GM23338 (cell line): ENCODE data around the gene SMTNL1. TPM values are rescaled to one million over a fixed set of nuclear protein-coding genes. Genes with fewer than 3 reads are reported as not detected.

Experiments
- ATAC-seq: fragments of 200-7000 bp; cut with Tn5 transposase; 3 replicates; pipeline ENCODE4 v1.9.1; 2020
- DNase-seq: peaks from one replicate; pipeline ENCODE4 v3.0.0-alpha.2; 2015; ENCODE audit warnings: low spot score
- H2AFZ ChIP-seq: fragments of 200-600 bp; sonication (generic); 2 replicates; pipeline ENCODE4 v1.8.0; 2016; ENCODE audit warnings: antibody characterized with exemption, mild to moderate bottlenecking, moderate library complexity
- H3F3A ChIP-seq: fragments of 200-600 bp; sonication (generic); replicated peaks from 2 replicates; pipeline ENCODE4 v1.8.0; 2017; ENCODE audit warnings: antibody characterized with exemption, mixed run types, low read depth
- H3K27ac ChIP-seq: fragments of 200-600 bp; sonication (generic); 2 replicates; pipeline ENCODE4 v1.6.1; 2016; ENCODE audit warnings: low read depth
- H3K27me3 ChIP-seq: fragments of 200-600 bp; sonication (generic); 2 replicates; pipeline ENCODE4 v1.8.0; 2016; ENCODE audit warnings: mild to moderate bottlenecking, mixed run types, moderate library complexity; ENCODE audit not compliant: insufficient read depth
- H3K36me3 ChIP-seq: fragments of 200-600 bp; sonication (generic); 2 replicates; pipeline ENCODE4 v1.8.0; 2016; ENCODE audit warnings: mild to moderate bottlenecking; ENCODE audit not compliant: insufficient read depth
- H3K4me1 ChIP-seq: fragments of 200-600 bp; sonication (generic); 2 replicates; pipeline ENCODE4 v1.8.0; 2016; ENCODE audit warnings: mild to moderate bottlenecking, moderate library complexity; ENCODE audit not compliant: insufficient read depth
- H3K4me2 ChIP-seq: fragments of 200-600 bp; sonication (generic); 2 replicates; pipeline ENCODE4 v1.7.1; 2017; ENCODE audit warnings: mixed run types
- H3K4me3 ChIP-seq: fragments of 200-600 bp; sonication (generic); 2 replicates; pipeline ENCODE4 v1.6.1; 2016; ENCODE audit warnings: mixed run types
- H3K79me2 ChIP-seq: fragments of 200-600 bp; sonication (generic); replicated peaks from 2 replicates; pipeline ENCODE4 v1.8.0; 2017; ENCODE audit warnings: mild to moderate bottlenecking; ENCODE audit not compliant: insufficient read depth
- H3K9me2 ChIP-seq: fragments of 200-600 bp; sonication (generic); 2 replicates; pipeline ENCODE4 v1.8.0; 2017; ENCODE audit not compliant: insufficient read depth
- H4K20me1 ChIP-seq: fragments of 200-600 bp; sonication (generic); replicated peaks from 2 replicates; pipeline ENCODE4 v1.8.0; 2017; ENCODE audit warnings: mild to moderate bottlenecking; ENCODE audit not compliant: insufficient read depth
- H3K27ac Mint-ChIP-seq: 2 replicates; pipeline ENCODE4 v1.8.0; 2020; ENCODE audit warnings: inconsistent platforms, mild to moderate bottlenecking, moderate library complexity, mixed read lengths
- H3K27me3 Mint-ChIP-seq: 3 replicates; pipeline ENCODE4 v1.8.0; 2022; ENCODE audit warnings: low read depth, mild to moderate bottlenecking, moderate library complexity, mixed read lengths, inconsistent platforms; ENCODE audit not compliant: insufficient read depth, poor library complexity
- H3K36me3 Mint-ChIP-seq: 3 replicates; pipeline ENCODE4 v1.8.0; 2021; ENCODE audit warnings: low read depth, mild to moderate bottlenecking, inconsistent platforms, moderate library complexity, mixed read lengths
- H3K4me1 Mint-ChIP-seq: 3 replicates; pipeline ENCODE4 v1.8.0; 2020; ENCODE audit warnings: mild to moderate bottlenecking, inconsistent platforms, mixed read lengths
- H3K4me3 Mint-ChIP-seq: 3 replicates; pipeline ENCODE4 v1.8.0; 2021; ENCODE audit warnings: moderate library complexity, mild to moderate bottlenecking, inconsistent platforms, mixed read lengths
- H3K9me3 Mint-ChIP-seq: 3 replicates; pipeline ENCODE4 v1.8.0; 2020; ENCODE audit warnings: moderate library complexity, mild to moderate bottlenecking, inconsistent platforms, mixed read lengths
- CTCF ChIP-seq, 2 experiments: fragments of 200-600 bp in 1 of 2; sonication (generic) in 1 of 2; conservative IDR thresholded peaks; 2 replicates each; pipeline versions ENCODE4 v1.5.1 to v1.6.1; 2016 to 2017; ENCODE audit warnings: antibody characterized with exemption in 2 of 2, low read depth in 2 of 2, mild to moderate bottlenecking in 2 of 2, moderate library complexity in 1 of 2
- EZH2phosphoT487 ChIP-seq: fragments of 200-600 bp; sonication (generic); IDR thresholded peaks from one replicate; pipeline ENCODE4 v1.8.1; 2018; ENCODE audit warnings: antibody characterized with exemption; ENCODE audit not compliant: unreplicated experiment
- POLR2AphosphoS5 ChIP-seq: IDR thresholded peaks from 2 replicates; pipeline ENCODE4 v1.6.1; 2016; ENCODE audit warnings: antibody characterized with exemption, low read depth
- REST ChIP-seq: IDR thresholded peaks from one replicate; pipeline ENCODE4 v1.6.1; 2018; ENCODE audit warnings: antibody characterized with exemption; ENCODE audit not compliant: unreplicated experiment
- STAT1 ChIP-seq: IDR thresholded peaks from one replicate; pipeline ENCODE4 v1.6.1; 2016; ENCODE audit warnings: antibody characterized with exemption; ENCODE audit not compliant: unreplicated experiment
- ZNF114 ChIP-seq: fragments of 250-450 bp; sonication (Bioruptor Pico); IDR thresholded peaks from 2 replicates; pipeline ENCODE4 v1.5.0; 2020; ENCODE audit warnings: mild to moderate bottlenecking, moderate library complexity
- ZNF331 ChIP-seq: fragments of 250-450 bp; sonication (Bioruptor Pico); IDR thresholded peaks from 2 replicates; pipeline ENCODE4 v1.5.0; 2020; ENCODE audit warnings: low read depth, mild to moderate bottlenecking, moderate library complexity
- ZNF462 ChIP-seq: fragments of 250-450 bp; sonication (Bioruptor Pico); IDR thresholded peaks from 2 replicates; pipeline ENCODE4 v1.5.0; 2020; ENCODE audit warnings: mild to moderate bottlenecking, moderate library complexity
- polyA plus RNA-seq: library from polyadenylated mRNA; unstranded; fragments of >200 nt; fragmentation: Nextera tagmentation; extraction: Ambion mirVana; gene quantifications from 2 replicates; pipeline ENCODE4 v1.2.1, GENCODE V29; 2016
- total RNA-seq: library from RNA; depleted of rRNA; stranded (reverse); fragments of >200 nt; shearing (Covaris generic); gene quantifications from 2 replicates; pipeline ENCODE4 v1.2.3, GENCODE V29; 2014
- TF ChIP-seq, protein P1 (sequence below): IDR thresholded peaks from 2 replicates; pipeline ENCODE4 v1.6.1; 2016; ENCODE audit warnings: antibody characterized with exemption

The SMTNL1 gene
- total and polyA plus RNA-seq, 2 experiments from 2014 or later, result 0.31 to 0.70 TPM

DNA sequence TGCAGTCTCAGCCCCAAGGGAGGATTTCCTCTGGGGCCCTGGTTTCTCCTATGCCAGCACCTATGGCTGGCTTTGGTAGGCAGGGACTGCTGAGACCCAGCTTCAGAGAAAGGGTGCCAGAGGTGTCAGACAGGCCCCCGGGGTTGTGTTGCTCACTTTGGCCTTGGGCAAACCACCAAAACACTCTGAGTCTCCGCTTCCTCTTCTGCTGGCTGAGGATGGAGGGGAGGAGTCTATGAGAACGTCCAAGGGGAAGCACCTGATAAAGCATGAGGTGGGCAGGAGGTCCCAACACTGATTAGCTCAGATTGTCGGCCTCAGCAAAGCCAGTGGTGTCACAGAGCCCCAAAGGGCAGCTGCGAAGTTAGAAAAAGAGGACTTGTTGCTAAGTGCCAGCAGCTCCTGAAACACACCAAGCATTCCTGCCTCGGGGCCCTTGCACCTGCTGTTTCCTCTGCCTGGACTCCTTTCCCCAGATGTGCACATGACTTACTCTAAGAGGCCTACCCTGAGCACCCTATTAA lies 10.5 kb downstream of the SMTNL1 start (continued):
- TF ChIP-seq, protein P1, sequence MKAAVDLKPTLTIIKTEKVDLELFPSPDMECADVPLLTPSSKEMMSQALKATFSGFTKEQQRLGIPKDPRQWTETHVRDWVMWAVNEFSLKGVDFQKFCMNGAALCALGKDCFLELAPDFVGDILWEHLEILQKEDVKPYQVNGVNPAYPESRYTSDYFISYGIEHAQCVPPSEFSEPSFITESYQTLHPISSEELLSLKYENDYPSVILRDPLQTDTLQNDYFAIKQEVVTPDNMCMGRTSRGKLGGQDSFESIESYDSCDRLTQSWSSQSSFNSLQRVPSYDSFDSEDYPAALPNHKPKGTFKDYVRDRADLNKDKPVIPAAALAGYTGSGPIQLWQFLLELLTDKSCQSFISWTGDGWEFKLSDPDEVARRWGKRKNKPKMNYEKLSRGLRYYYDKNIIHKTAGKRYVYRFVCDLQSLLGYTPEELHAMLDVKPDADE, result no peak
- TF ChIP-seq ZNF331 (CRISPR knock-in tag), result no peak
- no peak for TF ChIP-seq CTCF (conservative IDR thresholded peaks at IDR 0.05; ENCODE audit: low read depth in 2 of 2)
- TF ChIP-seq POLR2AphosphoS5, result no peak
- TF ChIP-seq EZH2phosphoT487, result no peak
- no peak for TF ChIP-seq REST

DNA sequence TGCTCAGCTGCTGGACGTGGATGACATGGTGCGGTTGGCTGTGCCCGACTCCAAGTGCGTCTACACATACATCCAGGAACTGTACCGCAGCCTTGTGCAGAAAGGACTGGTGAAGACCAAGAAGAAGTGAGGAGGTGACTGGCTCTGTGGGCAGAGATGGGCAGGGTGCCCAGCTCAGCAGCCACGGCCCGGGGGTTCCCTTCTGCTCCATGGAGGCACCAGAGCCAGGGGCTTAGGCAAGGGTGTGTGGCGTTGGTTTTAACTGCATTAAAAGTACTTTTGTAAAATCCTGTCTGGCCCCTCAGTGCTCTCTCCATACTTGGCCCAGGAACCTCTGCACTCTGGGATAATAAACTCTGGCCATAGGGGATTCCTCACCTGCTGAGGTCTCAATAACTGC lies 12.6 kb downstream of the SMTNL1 start:
- Histone ChIP-seq H4K20me1 (no peaks in the 10 kb centered on the region), H3K79me2 (no peaks in the 10 kb centered on the region), H3K4me3 (no peak overlapping the region), H3K36me3 (no peaks in the 10 kb centered on the region; the same call in 1 of the 2 replicates), H2AFZ (no peak overlapping the region), H3K9me2 (no peaks in the 10 kb centered on the region), H3K4me1 (no peaks in the 10 kb centered on the region), H3F3A (no peaks in the 10 kb centered on the region), H3K27me3 (no peaks in the 10 kb centered on the region), H3K4me2 (no peak overlapping the region), H3K27ac (no peak overlapping the region)
- Mint-ChIP-seq H3K9me3 (no peaks in the 10 kb centered on the region), H3K4me1 (0 out of 3 replicates have a peak, but pooled peaks cover 4% of the 10 kb centered on the region), H3K4me3 (no peak overlapping the region), H3K27me3 (peaks cover 9% of the 10 kb centered on the region), H3K27ac (no peak overlapping the region), H3K36me3 (peaks cover 51% of the 10 kb centered on the region)
- ATAC-seq (no peak), DNase-seq (no peak)
- TF ChIP-seq POLR2AphosphoS5, result no peak
- no peak for TF ChIP-seq ZNF462 (CRISPR knock-in tag)
- TF ChIP-seq ZNF114 (CRISPR knock-in tag), result no peak
- TF ChIP-seq STAT1, result no peak
- TF ChIP-seq ZNF331 (CRISPR knock-in tag), result no peak
- no peak for TF ChIP-seq EZH2phosphoT487
- no peak for TF ChIP-seq CTCF (conservative IDR thresholded peaks at IDR 0.05; ENCODE audit: low read depth in 2 of 2)
